PC-3 (cell line): ENCODE results near the gene FASN. TPM values are rescaled to one million over a fixed set of nuclear protein-coding genes. Genes with fewer than 3 reads are reported as not detected.

ENCODE experiments used
- ATAC-seq: fragments of 200-7000 bp; cut with Tn5 transposase; 2 replicates; pipeline ENCODE4 v1.9.1; 2020; ENCODE audit warnings: mild to moderate bottlenecking, moderate library complexity
- BruUV-seq: library from RNA; stranded (reverse); fragments of 400-500 nt; replicated peaks from 2 replicates; lab custom pipeline; 2021; lab: Mats Ljungman, UMichigan
- CTCF ChIA-PET: fragments of 300-600 bp; sonication (Branson Sonifier 250); formaldehyde crosslinking; loops from one replicate; lab custom pipeline; 2022; ENCODE audit warnings: antibody characterized with exemption; lab: Charles Lee
- POLR2A ChIA-PET: fragments of 300-600 bp; sonication (Branson Sonifier 250); formaldehyde crosslinking; loops from one replicate; lab custom pipeline; 2022; ENCODE audit warnings: antibody characterized with exemption; ENCODE audit not compliant: unreplicated experiment; lab: Charles Lee
- DNase-seq: peaks from one replicate; pipeline ENCODE4 v3.0.0-alpha.2; 2015
- H2AFZ ChIP-seq: fragments of 300-600 bp; sonication (generic); 2 replicates; pipeline ENCODE4 v1.6.0; 2016; ENCODE audit warnings: antibody characterized with exemption, low read length
- H3F3A ChIP-seq: fragments of 300-600 bp; sonication (generic); one replicate; pipeline ENCODE4 v1.6.0; 2017; ENCODE audit warnings: antibody characterized with exemption, low read length, control low read depth, mild to moderate bottlenecking; ENCODE audit not compliant: unreplicated experiment
- H3K27ac ChIP-seq: fragments of 300-600 bp; sonication (generic); 2 replicates; pipeline ENCODE4 v1.5.1; 2016; ENCODE audit warnings: mild to moderate bottlenecking, low read length
- H3K27me3 ChIP-seq: fragments of 300-600 bp; sonication (generic); 2 replicates; pipeline ENCODE4 v1.6.1; 2016; ENCODE audit warnings: low read length, mixed read lengths
- H3K36me3 ChIP-seq: fragments of 300-600 bp; sonication (generic); 2 replicates; pipeline ENCODE4 v1.6.1; 2016; ENCODE audit warnings: low read depth, mixed run types, low read length, mixed read lengths
- H3K4me1 ChIP-seq: fragments of 300-600 bp; sonication (generic); 2 replicates; pipeline ENCODE4 v1.5.1; 2016; ENCODE audit warnings: low read length; ENCODE audit not compliant: insufficient read depth
- H3K4me2 ChIP-seq: fragments of 300-600 bp; sonication (generic); 2 replicates; pipeline ENCODE4 v1.6.0; 2016; ENCODE audit warnings: low read length
- H3K4me3 ChIP-seq: fragments of 300-600 bp; sonication (generic); 2 replicates; pipeline ENCODE4 v1.5.1; 2016; ENCODE audit warnings: mild to moderate bottlenecking, low read length, mixed read lengths
- H3K79me2 ChIP-seq: fragments of 300-600 bp; sonication (generic); 2 replicates; pipeline ENCODE4 v1.6.1; 2017; ENCODE audit warnings: low read length, mixed read lengths
- H3K9ac ChIP-seq: fragments of 300-600 bp; sonication (generic); 2 replicates; pipeline ENCODE4 v1.6.0; 2016; ENCODE audit warnings: mild to moderate bottlenecking, low read length
- H3K9me2 ChIP-seq: fragments of 300-600 bp; sonication (generic); replicated peaks from 2 replicates; pipeline ENCODE4 v1.6.1; 2016; ENCODE audit warnings: mixed run types, low read length, mixed read lengths
- H3K9me3 ChIP-seq: fragments of 300-600 bp; sonication (generic); 2 replicates; pipeline ENCODE4 v1.6.1; 2016; ENCODE audit warnings: low read length, mixed read lengths
- H4K20me1 ChIP-seq: fragments of 300-600 bp; sonication (generic); 2 replicates; pipeline ENCODE4 v1.6.1; 2016; ENCODE audit warnings: low read length, mixed read lengths
- EZH2 ChIP-seq: fragments of 300-600 bp; sonication (generic); IDR thresholded peaks from one replicate; pipeline ENCODE4 v1.6.1; 2017; ENCODE audit warnings: antibody characterized with exemption, mild to moderate bottlenecking, low read length; ENCODE audit not compliant: unreplicated experiment
- EZH2phosphoT487 ChIP-seq: fragments of 300-600 bp; sonication (generic); IDR thresholded peaks from 2 replicates; pipeline ENCODE4 v1.6.1; 2018; ENCODE audit warnings: mild to moderate bottlenecking, antibody characterized with exemption, low read length, borderline replicate concordance
- intact Hi-C: fragments of 100-400 bp; cut with micrococcal nuclease; formaldehyde crosslinking; loops from 2 replicates; pipeline ENCODE4 v1.9.0; 2023
- total RNA-seq: library from RNA; depleted of rRNA; stranded (reverse); fragments of >200 nt; gene quantifications from 2 replicates; pipeline ENCODE4 v1.2.3, GENCODE V29; 2014
- TF ChIP-seq, protein P1 (sequence below): fragments of 300-600 bp; sonication (generic); conservative IDR thresholded peaks from 2 replicates; pipeline ENCODE4 v1.5.1; 2017; ENCODE audit warnings: antibody characterized with exemption, low read depth, mild to moderate bottlenecking, low read length

FASN gene
- total RNA-seq, 1 experiment from 2014 or later = 269 TPM

DNA sequence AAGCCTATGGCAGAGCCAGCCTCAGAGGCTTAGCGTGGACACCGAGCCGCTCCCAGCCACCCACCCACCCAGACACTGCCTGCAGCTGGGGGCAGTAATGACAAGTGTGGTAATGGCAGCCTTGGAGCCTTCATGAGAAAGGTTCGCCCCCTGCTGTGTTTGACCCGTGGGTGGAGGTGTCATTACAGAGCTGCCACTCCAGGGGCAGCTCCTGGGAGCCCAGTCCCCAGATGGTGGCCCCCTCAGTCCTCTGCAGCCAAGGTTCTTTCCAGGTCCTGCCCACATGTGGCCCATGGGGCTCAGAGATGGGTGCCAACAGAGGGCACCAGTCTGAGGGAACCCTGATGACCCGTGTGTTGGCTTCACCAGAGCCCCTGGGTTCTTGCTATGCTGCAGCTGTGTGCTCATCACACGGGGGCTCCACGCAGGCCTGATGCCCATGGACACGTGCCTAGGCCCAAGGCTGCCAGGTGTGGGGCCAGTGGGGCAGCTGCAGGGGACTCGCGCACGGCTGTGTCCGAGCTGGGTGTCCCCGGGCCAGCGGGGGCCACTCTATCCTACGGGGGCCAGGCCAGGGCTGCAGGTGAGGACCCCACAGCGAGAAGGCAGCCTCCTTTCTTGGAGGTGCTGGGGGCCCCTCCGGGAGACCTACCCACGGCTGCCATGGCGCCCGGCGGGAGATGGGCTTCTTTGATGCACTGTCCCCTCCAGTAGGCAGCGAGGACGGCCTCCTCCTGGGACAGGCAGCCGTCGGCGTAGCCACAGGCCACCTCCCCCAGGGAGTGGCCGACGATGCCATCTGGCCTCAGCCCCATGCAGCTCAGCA, 8.1 kb downstream of the FASN start:
- POLR2A ChIA-PET = no interaction called here
- no peak for ATAC-seq
- peaks cover 11% of the 10 kb centered on the region; the same call in 1 of the 2 replicates for H4K20me1 ChIP-seq
- no TSS peak for BruUV-seq
- CTCF ChIA-PET = no interaction called here
- no peak for DNase-seq
- peaks cover 8% of the 10 kb centered on the region for H3K79me2 ChIP-seq
- no peaks in the 10 kb centered on the region for H3K9me3 ChIP-seq
- H3K27me3 ChIP-seq = no peaks in the 10 kb centered on the region
- H3K4me1 ChIP-seq = no peaks in the 10 kb centered on the region
- intact Hi-C loops = no loop called here
- H2AFZ ChIP-seq = no peak overlapping the region
- peaks cover 77% of the 10 kb centered on the region for H3K36me3 ChIP-seq
- no peak overlapping the region for H3K4me2 ChIP-seq
- H3K9me2 ChIP-seq = no peaks in the 10 kb centered on the region
- no peak overlapping the region for H3K27ac ChIP-seq
- TF ChIP-seq EZH2 (no peak), EZH2phosphoT487 (no peak)
- TF ChIP-seq, protein P1, sequence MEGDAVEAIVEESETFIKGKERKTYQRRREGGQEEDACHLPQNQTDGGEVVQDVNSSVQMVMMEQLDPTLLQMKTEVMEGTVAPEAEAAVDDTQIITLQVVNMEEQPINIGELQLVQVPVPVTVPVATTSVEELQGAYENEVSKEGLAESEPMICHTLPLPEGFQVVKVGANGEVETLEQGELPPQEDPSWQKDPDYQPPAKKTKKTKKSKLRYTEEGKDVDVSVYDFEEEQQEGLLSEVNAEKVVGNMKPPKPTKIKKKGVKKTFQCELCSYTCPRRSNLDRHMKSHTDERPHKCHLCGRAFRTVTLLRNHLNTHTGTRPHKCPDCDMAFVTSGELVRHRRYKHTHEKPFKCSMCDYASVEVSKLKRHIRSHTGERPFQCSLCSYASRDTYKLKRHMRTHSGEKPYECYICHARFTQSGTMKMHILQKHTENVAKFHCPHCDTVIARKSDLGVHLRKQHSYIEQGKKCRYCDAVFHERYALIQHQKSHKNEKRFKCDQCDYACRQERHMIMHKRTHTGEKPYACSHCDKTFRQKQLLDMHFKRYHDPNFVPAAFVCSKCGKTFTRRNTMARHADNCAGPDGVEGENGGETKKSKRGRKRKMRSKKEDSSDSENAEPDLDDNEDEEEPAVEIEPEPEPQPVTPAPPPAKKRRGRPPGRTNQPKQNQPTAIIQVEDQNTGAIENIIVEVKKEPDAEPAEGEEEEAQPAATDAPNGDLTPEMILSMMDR = no peak
- H3F3A ChIP-seq = no peaks in the 10 kb centered on the region
- no peak overlapping the region for H3K9ac ChIP-seq
- H3K4me3 ChIP-seq = no peak overlapping the region

DNA sequence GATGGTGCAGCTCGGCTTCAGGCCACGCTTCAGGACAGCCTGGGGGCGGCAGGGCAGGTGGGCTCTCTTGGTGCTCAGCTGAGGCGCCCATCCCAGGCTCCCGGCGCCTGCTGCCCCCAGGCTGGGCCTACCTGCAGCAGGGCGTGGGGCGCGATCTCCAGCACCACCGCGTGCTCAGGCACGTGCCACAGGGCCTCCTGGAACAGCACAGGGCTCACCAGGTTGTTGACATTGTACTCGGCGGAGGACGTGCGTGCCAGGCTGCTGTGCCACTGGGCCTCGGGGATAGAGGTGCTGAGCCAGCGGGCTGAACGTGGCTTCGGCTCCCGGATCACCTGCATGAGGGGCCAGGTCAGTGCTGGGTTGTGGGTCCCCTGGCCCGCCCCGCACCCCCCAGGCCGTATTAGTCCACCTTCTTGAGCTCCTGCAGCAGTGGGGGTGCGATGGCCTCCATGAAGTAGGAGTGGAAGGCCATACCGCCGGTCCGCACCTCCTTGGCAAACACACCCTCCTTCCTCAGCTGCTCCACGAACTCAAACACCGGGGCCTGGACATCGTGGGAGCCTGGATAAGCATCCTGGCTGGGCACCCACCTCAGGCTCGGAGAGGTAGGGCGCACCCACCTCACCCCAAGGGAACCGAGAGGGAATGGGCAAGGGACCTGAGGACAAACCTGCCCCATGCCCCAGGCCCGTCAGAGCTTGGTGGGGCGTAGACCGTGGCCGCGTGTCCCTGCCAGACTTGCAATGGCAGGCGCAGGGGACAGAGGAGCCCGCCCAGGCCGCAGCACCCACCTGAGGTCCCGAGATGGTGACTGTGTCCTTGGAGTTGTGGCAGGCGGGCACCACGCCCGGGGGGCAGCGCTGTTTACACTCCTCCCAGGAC, 9.0 kb downstream of the FASN start:
- TF ChIP-seq EZH2phosphoT487 (no peak), EZH2 (no peak)
- TF ChIP-seq, protein P1 = no peak
- peaks cover 8% of the 10 kb centered on the region; the same call in 1 of the 2 replicates for H4K20me1 ChIP-seq
- H3K36me3 ChIP-seq = peaks cover 78% of the 10 kb centered on the region
- DNase-seq (no peak), ATAC-seq (no peak)
- no peaks in the 10 kb centered on the region for H3K4me1 ChIP-seq
- ChIA-PET POLR2A (no interaction called here), CTCF (no interaction called here)
- H3K4me3 ChIP-seq = no peak overlapping the region
- H3K9me2 ChIP-seq = no peaks in the 10 kb centered on the region
- H3K9me3 ChIP-seq = no peaks in the 10 kb centered on the region
- H3F3A ChIP-seq = no peaks in the 10 kb centered on the region
- intact Hi-C loops = no loop called here
- H3K79me2 ChIP-seq = peaks cover 4% of the 10 kb centered on the region; the same call in 1 of the 2 replicates
- H3K9ac ChIP-seq = no peak overlapping the region
- no peak overlapping the region for H3K27ac ChIP-seq
- no peaks in the 10 kb centered on the region for H3K27me3 ChIP-seq
- no peak overlapping the region for H2AFZ ChIP-seq
- no TSS peak for BruUV-seq
- no peak overlapping the region for H3K4me2 ChIP-seq
